ENCODE measurements around the gene FAIM2. TPM values are rescaled to one million over a fixed set of nuclear protein-coding genes. Genes with fewer than 3 reads are reported as not detected.

FAIM2 gene
- total RNA-seq, 6 donors from 2014 or later = 0.30 to 2.0 (median 0.64) TPM; not detected in 2

DNA sequence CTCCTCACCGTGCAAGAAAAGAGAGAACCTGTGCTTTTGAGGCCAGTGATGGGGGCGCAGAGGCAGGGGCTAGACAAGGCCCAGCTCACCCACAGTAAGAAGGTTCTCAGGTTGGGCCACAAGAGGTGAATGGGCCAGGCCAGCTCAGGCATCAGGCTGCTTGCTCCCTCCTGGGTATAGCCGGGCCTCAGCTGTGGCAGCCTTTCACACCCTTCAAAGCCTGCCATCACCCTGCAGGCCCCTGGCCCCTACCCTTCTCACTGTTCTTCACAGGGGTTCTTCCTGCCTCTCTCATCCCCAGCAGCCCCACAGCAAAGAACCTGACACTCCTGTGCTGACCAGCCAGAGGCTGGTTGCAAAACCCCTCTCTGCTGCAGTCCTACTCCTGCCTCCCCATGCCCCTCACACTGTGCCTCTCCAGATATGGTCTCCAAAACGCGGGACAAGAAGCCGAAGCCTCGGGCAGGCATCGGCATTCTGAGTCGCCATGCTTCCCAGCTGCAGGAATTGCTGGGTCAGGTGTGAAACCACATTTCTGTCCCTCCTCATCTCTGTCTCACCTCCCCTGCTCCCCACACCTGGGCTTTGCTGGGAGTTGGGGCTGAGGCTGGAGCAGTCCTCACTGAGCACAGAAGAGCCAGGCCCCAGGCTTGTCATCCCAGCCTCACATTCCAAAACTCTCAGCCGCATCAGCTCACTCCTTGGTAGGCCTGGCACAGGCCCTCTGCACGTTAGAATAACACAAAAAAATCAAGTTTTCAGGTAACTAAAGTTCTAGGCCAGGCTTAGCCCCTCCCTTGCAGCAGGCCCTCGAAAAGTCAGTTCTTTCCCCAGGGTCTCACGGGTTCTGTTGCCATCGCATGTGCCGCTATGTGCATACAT lies 6.9 kb upstream of the FAIM2 start:
- Histone ChIP-seq H3K4me1 (peaks cover 0 to 4% (median 0%) of the 10 kb centered on the region in 4 donors), H3K27ac (no peak overlapping the region), H3K27me3 (no peaks in the 10 kb centered on the region), H3K9me3 (no peaks in the 10 kb centered on the region), H3K4me3 (no peak overlapping the region), H3K36me3 (no peaks in the 10 kb centered on the region)
- ATAC-seq (ENCODE audit: low FRiP score in 2 of 2) (no peak), DNase-seq (no peak)
- TF ChIP-seq CTCF (IDR thresholded peaks at IDR 0.05) = no peak
- no peak for TF ChIP-seq EP300 (IDR thresholded peaks at IDR 0.05)
- TF ChIP-seq POLR2AphosphoS5 (IDR thresholded peaks at IDR 0.05) = no peak
- no peak for TF ChIP-seq POLR2A (IDR thresholded peaks at IDR 0.05)
- 92 to 93% methylated on average over 13 to 15 of the region's 15 CpGs for WGBS, 2 donors

- Histone ChIP-seq H3K9me3 (no peaks in the 10 kb centered on the region), H3K27me3 (no peaks in the 10 kb centered on the region), H3K36me3 (no peaks in the 10 kb centered on the region), H3K27ac (no peak overlapping the region), H3K4me3 (no peak overlapping the region), H3K4me1 (peaks cover 0 to 4% (median 0%) of the 10 kb centered on the region in 4 donors)
- WGBS, 2 donors = 67 to 76% methylated on average over 13 to 16 of the region's 16 CpGs
- TF ChIP-seq CTCF (IDR thresholded peaks at IDR 0.05) = no peak
- no peak for TF ChIP-seq POLR2AphosphoS5 (IDR thresholded peaks at IDR 0.05)
- no peak for TF ChIP-seq POLR2A (IDR thresholded peaks at IDR 0.05)
- no peak for TF ChIP-seq EP300 (IDR thresholded peaks at IDR 0.05)
- ATAC-seq (ENCODE audit: low FRiP score in 2 of 2) (peak; percentile 39 to 49), DNase-seq (peak; percentile 30 to 46)
Observed at GRCh38 chr12:49909826-49910225, 6.1 kb upstream of the FAIM2 start.

DNA sequence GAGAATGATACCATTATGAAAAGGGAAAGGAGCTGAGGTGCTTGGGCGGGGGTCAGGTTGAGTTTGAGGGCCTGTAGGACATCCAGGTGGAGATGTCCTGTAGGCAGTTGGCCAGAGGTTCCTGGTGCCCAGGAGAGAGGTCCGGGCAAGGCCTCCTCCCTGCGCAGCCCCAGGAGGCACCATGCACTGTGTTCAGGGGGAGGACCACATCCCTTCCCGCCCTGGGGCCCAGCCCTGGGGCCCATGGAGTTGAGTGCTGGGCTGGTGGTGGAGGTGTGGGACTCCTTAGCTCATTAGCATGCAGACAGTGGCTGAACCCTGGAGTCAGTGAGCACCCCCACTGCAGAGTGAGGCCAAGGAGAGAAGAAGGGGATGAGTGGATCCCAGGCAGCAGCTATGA lies 5.7 kb upstream of the FAIM2 start:
- WGBS, 2 donors = 91 to 100% methylated on average over 3 to 4 of the region's 4 CpGs
- Histone ChIP-seq H3K27me3 (no peaks in the 10 kb centered on the region), H3K27ac (no peak overlapping the region), H3K36me3 (no peaks in the 10 kb centered on the region), H3K4me1 (peaks cover 0 to 5% (median under 1%) of the 10 kb centered on the region in 4 donors), H3K4me3 (no peak overlapping the region), H3K9me3 (no peaks in the 10 kb centered on the region)
- DNase-seq (peak in 1 of 2 donors; percentile 55), ATAC-seq (ENCODE audit: low FRiP score in 2 of 2) (no peak)
- no peak for TF ChIP-seq EP300 (IDR thresholded peaks at IDR 0.05)
- TF ChIP-seq POLR2AphosphoS5 (IDR thresholded peaks at IDR 0.05) = no peak
- no peak for TF ChIP-seq CTCF (IDR thresholded peaks at IDR 0.05)
- TF ChIP-seq POLR2A (IDR thresholded peaks at IDR 0.05) = no peak

- Histone ChIP-seq H3K36me3 (no peaks in the 10 kb centered on the region), H3K4me1 (peaks cover 3 to 16% (median 7%) of the 10 kb centered on the region in 4 donors), H3K27me3 (peaks cover 0 to 9% (median 0%) of the 10 kb centered on the region in 4 donors), H3K27ac (no peak overlapping the region), H3K4me3 (no peak overlapping the region), H3K9me3 (no peaks in the 10 kb centered on the region)
- 73 to 94% methylated on average over 1 of the region's 1 CpG for WGBS, 2 donors
- ATAC-seq (ENCODE audit: low FRiP score in 2 of 2) (no peak), DNase-seq (no peak)
- TF ChIP-seq CTCF (IDR thresholded peaks at IDR 0.05) (no peak), POLR2AphosphoS5 (IDR thresholded peaks at IDR 0.05) (no peak), EP300 (IDR thresholded peaks at IDR 0.05) (no peak), POLR2A (IDR thresholded peaks at IDR 0.05) (no peak)
Observed at GRCh38 chr12:49907352-49907751, 3.7 kb upstream of the FAIM2 start.

Data from upper lobe of left lung (tissue), 6 donors.